Measurements from ENCODE around the gene MRPL47. TPM values are rescaled to one million over a fixed set of nuclear protein-coding genes. Genes with fewer than 3 reads are reported as not detected.

Gene MRPL47
- total and polyA plus RNA-seq, 2 experiments from 2014 or later, result 46.7 to 229 TPM

DNA sequence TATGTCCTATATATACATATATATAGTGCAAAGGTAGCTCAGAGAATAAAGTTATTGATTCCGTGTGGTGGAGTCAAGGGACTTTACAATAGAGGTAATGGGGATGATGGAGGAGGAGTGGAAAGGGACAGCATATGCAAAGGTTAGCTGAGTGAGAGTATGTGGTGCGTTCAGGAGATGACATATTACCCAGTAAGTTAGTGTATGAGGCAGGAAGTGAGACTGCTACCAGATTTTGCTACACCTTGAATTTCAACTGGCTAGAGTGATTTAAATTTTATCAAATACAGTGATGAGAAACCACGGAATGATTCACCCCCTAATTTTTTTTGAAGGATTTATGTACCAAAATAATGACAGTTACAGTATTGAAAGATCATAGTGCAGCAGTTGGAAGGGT lies 38.9 kb downstream of the MRPL47 start:
- Histone ChIP-seq H3K27ac (ENCODE audit: low read depth) (no peak overlapping the region), H3K79me2 (replicated peaks; ENCODE audit: insufficient read depth) (peaks cover 70% of the 10 kb centered on the region), H3F3A (replicated peaks; ENCODE audit: low read depth) (no peaks in the 10 kb centered on the region), H3K27me3 (ENCODE audit: insufficient read depth) (no peaks in the 10 kb centered on the region), H3K36me3 (ENCODE audit: insufficient read depth) (peaks cover 11% of the 10 kb centered on the region), H3K9me2 (ENCODE audit: insufficient read depth) (no peaks in the 10 kb centered on the region), H3K4me3 (no peak overlapping the region), H4K20me1 (replicated peaks; ENCODE audit: insufficient read depth) (peaks cover 57% of the 10 kb centered on the region), H2AFZ (no peak overlapping the region), H3K4me2 (no peak overlapping the region), H3K4me1 (ENCODE audit: insufficient read depth) (no peaks in the 10 kb centered on the region)
- Mint-ChIP-seq H3K9me3 (no peaks in the 10 kb centered on the region), H3K27ac (no peak overlapping the region), H3K36me3 (ENCODE audit: low read depth) (peaks cover 7% of the 10 kb centered on the region), H3K4me1 (peaks cover 5% of the 10 kb centered on the region; the same call in 1 of the 3 replicates), H3K27me3 (ENCODE audit: insufficient read depth, low read depth, poor library complexity) (peaks cover 13% of the 10 kb centered on the region), H3K4me3 (no peak overlapping the region)
- no peak for DNase-seq (ENCODE audit: low spot score)
- TF ChIP-seq POLR2AphosphoS5 (IDR thresholded peaks at IDR 0.05; ENCODE audit: low read depth) (no peak), EZH2phosphoT487 (IDR thresholded peaks at IDR 0.05; ENCODE audit: unreplicated experiment) (no peak), ZNF114 (CRISPR knock-in tag; IDR thresholded peaks at IDR 0.05) (no peak), CREB1 (CRISPR knock-in tag; IDR thresholded peaks at IDR 0.05; ENCODE audit: low read depth) (no peak), JUNB (IDR thresholded peaks at IDR 0.05; ENCODE audit: unreplicated experiment) (no peak), STAT1 (IDR thresholded peaks at IDR 0.05; ENCODE audit: unreplicated experiment) (no peak), NANOG (IDR thresholded peaks at IDR 0.05; ENCODE audit: borderline replicate concordance) (no peak), ZNF331 (CRISPR knock-in tag; IDR thresholded peaks at IDR 0.05; ENCODE audit: low read depth) (no peak), REST (IDR thresholded peaks at IDR 0.05; ENCODE audit: unreplicated experiment) (no peak), EZH2 (IDR thresholded peaks at IDR 0.05; ENCODE audit: low read depth, unreplicated experiment) (no peak)
- TF ChIP-seq, protein P1, sequence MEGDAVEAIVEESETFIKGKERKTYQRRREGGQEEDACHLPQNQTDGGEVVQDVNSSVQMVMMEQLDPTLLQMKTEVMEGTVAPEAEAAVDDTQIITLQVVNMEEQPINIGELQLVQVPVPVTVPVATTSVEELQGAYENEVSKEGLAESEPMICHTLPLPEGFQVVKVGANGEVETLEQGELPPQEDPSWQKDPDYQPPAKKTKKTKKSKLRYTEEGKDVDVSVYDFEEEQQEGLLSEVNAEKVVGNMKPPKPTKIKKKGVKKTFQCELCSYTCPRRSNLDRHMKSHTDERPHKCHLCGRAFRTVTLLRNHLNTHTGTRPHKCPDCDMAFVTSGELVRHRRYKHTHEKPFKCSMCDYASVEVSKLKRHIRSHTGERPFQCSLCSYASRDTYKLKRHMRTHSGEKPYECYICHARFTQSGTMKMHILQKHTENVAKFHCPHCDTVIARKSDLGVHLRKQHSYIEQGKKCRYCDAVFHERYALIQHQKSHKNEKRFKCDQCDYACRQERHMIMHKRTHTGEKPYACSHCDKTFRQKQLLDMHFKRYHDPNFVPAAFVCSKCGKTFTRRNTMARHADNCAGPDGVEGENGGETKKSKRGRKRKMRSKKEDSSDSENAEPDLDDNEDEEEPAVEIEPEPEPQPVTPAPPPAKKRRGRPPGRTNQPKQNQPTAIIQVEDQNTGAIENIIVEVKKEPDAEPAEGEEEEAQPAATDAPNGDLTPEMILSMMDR (conservative IDR thresholded peaks at IDR 0.05; ENCODE audit: low read depth in 2 of 2), result no peak
- TF ChIP-seq, protein P2, sequence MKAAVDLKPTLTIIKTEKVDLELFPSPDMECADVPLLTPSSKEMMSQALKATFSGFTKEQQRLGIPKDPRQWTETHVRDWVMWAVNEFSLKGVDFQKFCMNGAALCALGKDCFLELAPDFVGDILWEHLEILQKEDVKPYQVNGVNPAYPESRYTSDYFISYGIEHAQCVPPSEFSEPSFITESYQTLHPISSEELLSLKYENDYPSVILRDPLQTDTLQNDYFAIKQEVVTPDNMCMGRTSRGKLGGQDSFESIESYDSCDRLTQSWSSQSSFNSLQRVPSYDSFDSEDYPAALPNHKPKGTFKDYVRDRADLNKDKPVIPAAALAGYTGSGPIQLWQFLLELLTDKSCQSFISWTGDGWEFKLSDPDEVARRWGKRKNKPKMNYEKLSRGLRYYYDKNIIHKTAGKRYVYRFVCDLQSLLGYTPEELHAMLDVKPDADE (IDR thresholded peaks at IDR 0.05), result no peak
- TF ChIP-seq, protein P3, sequence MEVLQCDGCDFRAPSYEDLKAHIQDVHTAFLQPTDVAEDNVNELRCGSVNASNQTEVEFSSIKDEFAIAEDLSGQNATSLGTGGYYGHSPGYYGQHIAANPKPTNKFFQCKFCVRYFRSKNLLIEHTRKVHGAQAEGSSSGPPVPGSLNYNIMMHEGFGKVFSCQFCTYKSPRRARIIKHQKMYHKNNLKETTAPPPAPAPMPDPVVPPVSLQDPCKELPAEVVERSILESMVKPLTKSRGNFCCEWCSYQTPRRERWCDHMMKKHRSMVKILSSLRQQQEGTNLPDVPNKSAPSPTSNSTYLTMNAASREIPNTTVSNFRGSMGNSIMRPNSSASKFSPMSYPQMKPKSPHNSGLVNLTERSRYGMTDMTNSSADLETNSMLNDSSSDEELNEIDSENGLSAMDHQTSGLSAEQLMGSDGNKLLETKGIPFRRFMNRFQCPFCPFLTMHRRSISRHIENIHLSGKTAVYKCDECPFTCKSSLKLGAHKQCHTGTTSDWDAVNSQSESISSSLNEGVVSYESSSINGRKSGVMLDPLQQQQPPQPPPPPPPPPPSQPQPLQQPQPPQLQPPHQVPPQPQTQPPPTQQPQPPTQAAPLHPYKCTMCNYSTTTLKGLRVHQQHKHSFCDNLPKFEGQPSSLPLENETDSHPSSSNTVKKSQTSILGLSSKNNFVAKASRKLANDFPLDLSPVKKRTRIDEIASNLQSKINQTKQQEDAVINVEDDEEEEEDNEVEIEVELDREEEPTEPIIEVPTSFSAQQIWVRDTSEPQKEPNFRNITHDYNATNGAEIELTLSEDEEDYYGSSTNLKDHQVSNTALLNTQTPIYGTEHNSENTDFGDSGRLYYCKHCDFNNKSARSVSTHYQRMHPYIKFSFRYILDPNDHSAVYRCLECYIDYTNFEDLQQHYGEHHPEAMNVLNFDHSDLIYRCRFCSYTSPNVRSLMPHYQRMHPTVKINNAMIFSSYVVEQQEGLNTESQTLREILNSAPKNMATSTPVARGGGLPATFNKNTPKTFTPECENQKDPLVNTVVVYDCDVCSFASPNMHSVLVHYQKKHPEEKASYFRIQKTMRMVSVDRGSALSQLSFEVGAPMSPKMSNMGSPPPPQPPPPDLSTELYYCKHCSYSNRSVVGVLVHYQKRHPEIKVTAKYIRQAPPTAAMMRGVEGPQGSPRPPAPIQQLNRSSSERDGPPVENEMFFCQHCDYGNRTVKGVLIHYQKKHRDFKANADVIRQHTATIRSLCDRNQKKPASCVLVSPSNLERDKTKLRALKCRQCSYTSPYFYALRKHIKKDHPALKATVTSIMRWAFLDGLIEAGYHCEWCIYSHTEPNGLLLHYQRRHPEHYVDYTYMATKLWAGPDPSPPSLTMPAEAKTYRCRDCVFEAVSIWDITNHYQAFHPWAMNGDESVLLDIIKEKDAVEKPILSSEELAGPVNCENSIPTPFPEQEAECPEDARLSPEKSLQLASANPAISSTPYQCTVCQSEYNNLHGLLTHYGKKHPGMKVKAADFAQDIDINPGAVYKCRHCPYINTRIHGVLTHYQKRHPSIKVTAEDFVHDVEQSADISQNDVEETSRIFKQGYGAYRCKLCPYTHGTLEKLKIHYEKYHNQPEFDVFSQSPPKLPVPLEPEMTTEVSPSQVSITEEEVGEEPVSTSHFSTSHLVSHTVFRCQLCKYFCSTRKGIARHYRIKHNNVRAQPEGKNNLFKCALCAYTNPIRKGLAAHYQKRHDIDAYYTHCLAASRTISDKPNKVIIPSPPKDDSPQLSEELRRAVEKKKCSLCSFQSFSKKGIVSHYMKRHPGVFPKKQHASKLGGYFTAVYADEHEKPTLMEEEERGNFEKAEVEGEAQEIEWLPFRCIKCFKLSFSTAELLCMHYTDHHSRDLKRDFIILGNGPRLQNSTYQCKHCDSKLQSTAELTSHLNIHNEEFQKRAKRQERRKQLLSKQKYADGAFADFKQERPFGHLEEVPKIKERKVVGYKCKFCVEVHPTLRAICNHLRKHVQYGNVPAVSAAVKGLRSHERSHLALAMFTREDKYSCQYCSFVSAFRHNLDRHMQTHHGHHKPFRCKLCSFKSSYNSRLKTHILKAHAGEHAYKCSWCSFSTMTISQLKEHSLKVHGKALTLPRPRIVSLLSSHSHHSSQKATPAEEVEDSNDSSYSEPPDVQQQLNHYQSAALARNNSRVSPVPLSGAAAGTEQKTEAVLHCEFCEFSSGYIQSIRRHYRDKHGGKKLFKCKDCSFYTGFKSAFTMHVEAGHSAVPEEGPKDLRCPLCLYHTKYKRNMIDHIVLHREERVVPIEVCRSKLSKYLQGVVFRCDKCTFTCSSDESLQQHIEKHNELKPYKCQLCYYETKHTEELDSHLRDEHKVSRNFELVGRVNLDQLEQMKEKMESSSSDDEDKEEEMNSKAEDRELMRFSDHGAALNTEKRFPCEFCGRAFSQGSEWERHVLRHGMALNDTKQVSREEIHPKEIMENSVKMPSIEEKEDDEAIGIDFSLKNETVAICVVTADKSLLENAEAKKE (CRISPR knock-in tag; IDR thresholded peaks at IDR 0.05), result no peak
- no peak for ATAC-seq

All from GM23338 (cell line).